HG02840 (cell line): ENCODE measurements around the gene RSPH1.

Experiments
- ATAC-seq: cut with Tn5 transposase; IDR thresholded peaks from one replicate; pipeline ENCODE4 v1.9.1; 2021; ENCODE audit warnings: mild to moderate bottlenecking, moderate library complexity, moderate number of reproducible peaks; ENCODE audit not compliant: unreplicated experiment, low FRiP score

Gene RSPH1

DNA sequence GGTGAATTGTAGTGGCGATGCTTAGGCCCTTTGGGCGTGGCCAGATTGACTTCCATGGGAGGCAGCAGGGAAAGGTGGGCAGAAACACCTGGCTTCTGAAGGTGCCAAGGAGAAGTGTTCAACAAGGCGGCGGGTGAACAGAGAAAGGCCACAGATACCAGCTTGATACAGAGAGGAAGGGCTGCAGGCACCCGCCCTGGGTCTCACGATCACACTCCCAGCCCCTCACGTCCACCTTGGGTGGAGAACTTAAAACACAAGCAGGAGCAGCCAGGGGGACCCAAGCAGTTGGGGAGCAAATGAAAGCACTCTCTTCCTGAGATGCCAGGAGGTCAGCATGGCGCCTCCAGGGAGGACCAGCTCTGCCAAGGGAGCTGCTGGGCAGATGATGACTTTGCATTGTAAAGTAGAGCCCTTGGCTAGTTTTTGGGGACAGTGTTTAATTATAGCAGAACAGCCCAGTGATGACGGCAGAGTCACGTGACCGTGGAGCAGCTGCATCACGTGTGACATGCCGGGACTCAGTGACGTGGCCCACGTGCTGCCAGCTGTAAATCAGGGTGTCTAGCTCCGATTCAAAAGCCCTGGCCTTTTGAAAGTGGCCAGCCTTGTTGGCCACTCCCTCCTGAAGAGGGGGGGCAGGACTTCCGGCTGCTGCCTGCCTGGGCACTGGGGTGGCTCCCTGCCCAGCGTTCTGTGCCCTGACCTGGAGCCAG is 36.6 kb upstream of the RSPH1 start:
- ATAC-seq, result no peak

DNA sequence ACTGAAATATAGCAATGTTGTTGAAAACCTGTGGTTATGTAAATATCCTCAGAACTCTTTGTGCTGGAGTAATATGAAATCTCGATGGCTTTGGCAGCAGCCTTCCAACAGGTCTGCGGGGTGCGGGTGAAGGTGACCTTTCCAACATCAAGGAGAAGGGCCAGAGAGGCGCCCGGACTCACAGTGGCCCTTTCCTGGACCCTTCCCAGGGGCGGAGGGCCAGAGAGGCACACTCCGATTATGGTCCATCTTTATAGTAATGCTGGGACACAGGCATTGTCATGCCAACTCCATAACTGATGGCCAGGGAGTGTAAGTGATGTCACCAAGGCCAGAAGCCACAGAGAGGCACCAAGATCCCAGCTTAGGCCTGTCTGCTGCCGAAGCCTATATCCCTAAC is 35.7 kb upstream of the RSPH1 start:
- no peak for ATAC-seq

DNA sequence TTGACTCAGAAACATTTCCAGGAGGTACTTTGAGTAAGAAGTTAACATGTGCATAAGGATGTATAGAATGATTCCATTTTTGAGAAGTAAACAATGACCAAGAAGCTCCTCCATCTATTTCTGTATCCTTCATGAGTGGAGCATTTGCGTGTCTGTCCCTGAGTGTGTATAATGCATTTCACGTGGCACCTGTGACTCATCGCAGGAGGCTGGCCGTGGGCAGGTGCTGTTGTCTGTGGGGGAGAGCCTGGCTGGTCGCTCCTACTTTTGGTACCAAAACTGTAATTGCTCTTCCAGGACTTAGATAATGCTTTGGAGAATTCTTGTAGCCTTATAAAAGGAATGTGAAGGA is 34.1 kb upstream of the RSPH1 start:
- no peak for ATAC-seq

DNA sequence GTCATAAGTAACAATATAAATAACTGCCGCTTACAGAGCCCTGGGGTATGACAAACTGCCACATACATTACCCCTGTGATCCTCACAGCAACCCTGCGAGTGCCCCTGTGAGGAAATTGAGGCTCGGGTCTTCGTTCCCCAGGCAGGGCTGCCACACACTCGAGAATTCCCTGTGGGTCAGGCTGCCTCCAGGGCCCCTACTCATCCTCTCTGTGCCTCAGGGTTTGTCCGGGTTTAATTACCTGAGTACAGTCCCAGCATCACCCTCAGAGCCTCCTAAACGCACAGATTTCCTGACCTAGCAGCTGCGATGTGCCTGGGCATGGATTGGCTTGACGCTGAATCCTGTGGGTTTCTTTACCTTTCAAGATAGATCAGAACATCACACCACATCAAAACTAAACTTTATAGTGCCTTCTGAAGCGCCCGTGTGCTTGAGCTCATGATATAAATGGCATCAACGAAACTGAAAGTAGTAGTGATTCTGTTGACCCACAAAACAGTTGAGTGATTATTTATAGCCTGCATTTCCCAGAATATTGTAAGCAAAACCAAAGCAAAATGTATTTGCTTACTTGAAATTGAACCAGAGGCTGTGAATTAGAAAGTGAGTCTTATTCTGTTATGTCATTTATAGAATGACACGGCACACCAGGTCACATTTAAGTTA is 31.6 kb upstream of the RSPH1 start:
- no peak for ATAC-seq

DNA sequence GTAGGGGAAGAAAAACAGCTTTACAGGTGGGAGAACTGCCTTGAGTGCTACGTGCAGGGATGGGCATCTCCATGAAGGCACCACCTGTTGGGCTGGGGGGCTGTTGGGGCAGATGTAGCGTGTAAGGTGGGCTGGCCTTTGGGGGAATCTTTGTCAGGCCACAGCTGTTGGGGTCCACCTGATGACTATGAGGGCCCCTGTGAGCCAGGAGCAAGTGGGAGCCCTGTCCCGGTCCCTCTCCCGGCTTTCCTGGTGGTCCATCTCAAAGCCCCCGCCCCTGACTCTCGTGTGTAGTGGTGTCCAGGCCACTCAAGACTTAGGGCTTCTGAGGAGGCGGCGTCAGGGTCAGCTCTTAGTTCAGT is 31.1 kb upstream of the RSPH1 start:
- ATAC-seq, result no peak

DNA sequence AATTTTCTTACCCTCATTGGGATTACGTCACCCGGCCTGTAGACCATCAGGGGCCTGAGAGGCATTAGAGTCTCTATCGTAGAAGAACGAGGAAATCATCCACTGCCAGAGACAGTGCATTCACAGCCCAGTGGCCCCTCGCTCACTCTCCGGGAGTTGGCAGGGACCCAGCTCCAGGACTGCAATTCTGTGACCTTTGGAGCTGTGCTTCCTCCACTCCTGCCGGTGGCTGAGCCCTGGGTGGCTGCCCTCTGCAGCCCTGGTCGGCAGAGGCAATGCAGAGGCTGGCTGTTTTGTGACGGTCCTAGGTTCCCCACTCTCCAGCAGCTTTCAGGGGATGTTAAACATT is 30.3 kb upstream of the RSPH1 start:
- no peak for ATAC-seq

DNA sequence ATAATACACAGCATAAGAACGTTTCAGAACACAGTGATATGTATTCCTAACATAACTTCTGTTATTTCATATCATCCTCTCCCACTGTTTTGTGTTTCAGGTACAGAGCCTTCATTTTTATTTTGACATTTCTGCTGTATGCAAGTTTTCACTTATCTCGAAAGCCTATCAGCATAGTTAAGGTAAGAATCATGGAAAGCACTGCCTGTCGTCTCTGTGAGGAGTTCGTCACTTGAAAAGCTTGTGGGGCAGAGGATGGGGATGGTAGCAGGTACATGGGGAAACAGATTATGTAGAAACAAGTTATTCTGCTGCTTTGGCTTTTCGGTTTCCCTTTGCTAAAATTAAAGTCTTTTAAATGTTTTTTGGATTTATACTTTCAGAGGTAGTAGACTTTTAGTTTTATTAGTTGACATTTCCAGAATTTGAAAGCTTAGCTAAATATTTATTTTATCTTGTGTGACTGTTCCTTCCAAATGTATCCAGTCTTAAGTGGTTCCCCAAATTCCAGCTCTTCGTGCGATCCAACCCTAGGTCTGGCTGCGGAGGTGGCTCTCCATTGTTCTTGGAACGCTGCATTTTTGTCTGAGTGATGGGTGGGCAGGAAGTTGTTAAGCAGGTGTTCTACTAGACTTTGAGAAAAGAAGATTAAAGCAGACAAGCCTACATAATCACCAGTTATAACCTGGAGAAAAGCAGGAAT is 29.8 kb upstream of the RSPH1 start:
- ATAC-seq, result no peak

DNA sequence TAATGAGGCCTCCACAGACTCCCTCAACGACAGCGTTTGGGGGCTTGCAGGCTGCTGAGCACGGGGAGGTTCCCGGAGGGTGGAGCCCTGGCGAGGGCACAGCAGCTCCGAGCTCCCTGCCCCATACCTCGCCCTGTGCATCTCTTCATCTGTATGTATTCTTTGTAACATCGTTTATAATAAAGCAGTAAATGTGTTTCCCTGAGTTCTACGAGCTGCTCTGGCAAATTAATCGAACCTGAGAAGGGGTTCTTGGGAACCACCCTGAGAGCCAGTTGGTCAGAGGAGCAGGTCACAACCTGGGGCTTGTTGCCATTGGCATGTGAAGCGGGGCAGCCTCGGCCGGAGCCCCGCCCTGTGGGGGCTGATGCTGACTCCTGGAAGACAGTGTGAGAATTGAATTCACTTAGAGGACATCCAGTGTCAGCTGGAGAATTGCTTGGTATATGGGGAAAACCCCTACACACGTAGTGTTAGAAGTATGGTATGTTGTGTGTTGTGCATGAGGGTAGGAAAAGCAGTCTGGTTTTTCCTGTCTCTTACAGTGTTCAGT is 29.1 kb upstream of the RSPH1 start:
- ATAC-seq, result peak; percentile 30

DNA sequence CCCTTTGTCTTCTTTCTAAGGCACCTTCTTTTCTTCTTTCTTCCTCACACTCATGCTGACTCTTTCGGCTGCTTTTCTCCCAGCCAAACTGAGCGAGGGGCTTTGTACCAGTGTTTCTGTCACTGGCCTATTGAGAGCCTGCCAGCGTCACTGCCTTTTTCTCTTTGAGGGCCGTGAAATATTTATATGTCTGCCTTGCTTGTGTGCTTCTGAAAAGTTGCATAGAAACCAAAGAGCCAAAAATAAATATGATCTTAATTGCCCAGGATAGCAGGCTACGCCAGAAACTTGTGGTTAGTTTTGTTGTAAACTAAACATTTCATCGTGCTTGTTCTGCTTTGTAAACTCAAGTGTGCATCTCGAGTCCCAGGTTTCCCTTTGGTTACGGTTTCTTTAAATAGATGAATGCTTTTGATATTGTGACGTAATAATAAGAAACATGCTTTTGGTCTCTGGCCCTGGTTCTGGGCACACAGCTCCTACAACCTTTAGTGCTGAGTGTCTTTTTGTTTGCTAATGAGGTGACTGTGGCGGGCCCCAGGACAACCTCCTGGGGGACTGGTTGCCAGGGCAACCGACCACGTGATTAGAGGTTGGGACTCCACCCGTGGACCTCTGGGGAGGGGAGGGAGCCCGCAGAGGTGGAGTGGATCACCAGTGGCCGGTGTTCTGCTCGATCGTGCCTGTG is 28.5 kb upstream of the RSPH1 start:
- peak; percentile 72 for ATAC-seq

DNA sequence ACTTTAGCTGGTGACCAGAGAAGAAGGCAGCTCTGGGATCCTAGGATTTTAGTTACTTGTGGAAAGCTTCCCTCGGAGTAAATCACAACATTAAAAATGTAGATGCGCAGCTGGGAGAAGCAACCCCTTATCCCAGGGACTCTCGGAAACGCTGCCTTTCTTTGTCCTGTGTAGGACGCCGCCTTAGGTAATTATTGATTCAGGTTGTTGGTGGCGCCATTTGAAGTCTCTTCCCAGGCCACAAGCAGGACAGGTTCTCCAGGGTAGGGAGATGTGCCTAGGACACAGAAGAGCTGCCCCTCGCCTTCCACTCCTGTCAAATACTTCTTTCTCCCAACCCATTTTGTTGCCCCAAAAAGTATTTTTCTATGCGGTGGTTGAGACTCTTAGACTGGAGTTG is 27.9 kb upstream of the RSPH1 start:
- ATAC-seq, result no peak

DNA sequence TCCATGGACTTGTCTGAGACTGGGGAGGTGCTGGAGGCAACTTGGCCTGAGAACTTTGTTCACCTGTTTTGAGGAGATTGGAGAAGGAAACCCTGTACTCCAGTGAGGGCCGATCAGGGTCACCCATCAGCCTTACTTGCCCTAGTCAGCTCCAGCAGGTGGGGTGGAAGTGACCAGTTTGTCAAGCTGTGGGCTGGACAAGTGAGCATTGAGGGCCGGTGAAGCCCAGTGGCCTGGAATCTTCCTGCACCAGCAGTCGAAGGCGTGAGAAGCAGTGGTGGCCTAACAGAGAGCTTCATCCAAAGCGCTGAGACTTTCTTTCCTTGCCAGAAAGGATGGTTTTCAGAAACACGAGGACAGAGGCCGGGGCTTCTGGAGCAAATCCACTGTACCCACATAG is 27.2 kb upstream of the RSPH1 start:
- ATAC-seq, result no peak

DNA sequence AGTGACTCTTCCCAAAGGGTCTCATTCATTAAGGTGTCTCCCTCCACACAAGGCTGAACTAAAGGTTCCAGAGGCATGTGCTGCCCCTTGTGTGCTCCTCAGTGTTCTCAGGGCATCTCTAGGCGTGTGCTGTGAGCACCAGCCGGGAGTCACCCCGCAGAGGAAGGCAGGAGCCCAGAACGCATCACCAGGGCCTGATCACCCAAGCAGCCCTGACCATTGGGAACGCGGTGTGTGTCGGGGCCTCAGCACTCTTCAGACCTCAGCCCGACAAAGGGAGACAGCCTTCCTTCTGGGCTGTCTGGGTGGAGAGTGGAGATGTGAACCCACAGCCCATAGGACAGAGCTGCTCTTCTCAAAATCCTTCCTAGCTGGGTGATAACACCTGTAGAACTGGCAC is 26.7 kb upstream of the RSPH1 start:
- no peak for ATAC-seq

DNA sequence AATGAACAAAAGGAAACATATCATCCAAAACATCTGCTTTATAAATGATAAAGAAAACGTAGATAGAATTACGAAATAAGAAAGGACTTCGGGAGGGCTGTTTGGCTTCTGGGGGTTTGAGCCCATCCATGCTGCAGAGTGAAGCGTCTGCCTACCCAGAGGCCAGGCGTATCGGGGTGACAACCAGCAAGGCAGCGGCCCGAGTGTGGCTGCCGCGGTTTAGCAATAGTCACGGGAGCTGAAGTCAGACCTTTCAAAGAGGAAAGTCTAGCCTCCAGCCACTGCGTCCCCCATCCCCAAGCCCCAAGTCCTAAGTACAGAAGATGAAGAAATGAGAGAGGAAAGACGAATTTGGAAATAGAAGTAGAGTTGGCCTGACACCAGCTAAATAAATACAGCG is 26.2 kb upstream of the RSPH1 start:
- no peak for ATAC-seq

DNA sequence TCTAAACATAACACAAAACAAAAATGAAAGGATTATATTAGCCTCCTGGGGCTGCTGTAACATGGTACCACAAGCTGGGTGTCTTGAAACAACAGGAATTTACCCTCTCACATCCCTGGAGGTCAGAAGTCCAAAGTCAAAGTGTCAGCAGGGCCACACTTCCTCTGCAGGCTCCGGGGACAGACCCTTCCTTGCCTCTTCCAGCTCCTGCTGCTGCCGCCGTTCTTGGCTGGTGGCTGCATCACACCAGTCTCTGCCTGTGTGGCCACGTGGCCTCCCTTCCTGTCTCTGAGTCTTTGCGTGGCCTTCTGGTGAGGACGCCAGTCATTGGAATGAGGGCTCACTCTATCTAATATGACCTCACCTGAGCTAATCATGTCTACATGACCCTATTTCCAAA is 25.8 kb upstream of the RSPH1 start:
- ATAC-seq, result no peak

DNA sequence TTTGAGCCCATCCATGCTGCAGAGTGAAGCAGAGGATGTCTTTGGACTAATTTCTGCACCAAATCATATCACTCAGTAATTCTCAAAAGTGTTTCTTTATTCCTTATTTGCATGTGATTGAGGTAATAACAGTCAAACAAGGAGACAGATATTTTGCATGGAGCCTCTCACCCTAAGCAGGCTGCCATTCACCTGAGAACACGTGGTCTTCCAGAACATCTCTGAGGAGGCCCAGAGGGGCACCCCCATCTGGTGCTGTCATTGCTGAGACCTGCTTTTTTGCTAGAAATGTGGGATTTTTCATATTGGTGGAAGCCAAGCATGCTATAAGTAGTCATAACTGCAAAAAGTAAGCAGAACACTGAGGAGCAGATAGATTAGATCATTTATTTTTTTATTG is 25.4 kb upstream of the RSPH1 start:
- ATAC-seq, result no peak

DNA sequence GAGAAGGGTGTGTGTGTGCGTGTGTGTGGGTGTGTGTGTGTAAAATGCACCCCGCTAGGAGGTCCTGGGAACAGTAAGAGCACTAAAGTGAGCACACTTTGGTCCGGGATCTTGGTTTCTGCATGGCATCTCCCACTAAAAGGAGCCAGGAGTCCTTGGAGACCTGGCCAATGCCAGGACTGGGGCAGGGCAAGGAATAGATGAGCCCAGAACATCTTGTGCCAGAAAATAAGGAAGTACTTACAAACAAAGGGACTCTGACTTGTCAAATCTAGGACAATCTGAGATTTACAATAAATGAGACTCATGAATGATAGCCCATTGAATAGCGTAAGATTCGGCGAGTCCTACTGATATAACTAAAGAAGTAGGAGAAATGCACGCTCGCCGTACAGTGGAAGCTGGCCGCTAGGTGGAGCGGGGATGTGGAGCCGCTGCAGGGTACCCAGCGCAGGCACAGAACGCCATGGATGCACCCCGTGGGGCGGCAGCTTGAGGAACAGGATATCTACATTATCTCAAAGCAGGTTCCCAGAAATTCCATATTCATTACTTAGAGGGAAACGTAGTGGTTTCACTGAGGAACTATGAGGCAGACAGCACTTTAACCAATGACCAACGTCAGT is 24.7 kb upstream of the RSPH1 start:
- ATAC-seq, result no peak

DNA sequence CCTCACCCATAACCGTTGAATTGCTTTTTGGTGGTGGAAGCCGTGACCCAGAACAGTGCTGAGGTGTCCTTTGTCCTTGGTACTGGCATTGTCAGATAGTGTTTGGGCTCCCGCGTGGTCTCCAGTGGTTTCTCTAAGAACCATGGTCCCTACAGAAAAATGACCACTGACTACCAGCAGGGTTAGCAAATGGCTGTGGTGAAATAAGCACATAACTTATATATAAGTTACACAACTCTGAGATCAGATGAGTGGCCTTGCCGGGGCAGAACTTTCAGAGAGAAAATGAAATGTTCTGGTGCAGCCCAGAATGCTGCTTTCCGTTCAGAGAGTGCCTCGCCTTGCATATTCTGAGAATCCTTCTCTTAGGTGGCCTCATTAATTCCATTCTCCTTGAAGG is 22.6 kb upstream of the RSPH1 start:
- no peak for ATAC-seq

DNA sequence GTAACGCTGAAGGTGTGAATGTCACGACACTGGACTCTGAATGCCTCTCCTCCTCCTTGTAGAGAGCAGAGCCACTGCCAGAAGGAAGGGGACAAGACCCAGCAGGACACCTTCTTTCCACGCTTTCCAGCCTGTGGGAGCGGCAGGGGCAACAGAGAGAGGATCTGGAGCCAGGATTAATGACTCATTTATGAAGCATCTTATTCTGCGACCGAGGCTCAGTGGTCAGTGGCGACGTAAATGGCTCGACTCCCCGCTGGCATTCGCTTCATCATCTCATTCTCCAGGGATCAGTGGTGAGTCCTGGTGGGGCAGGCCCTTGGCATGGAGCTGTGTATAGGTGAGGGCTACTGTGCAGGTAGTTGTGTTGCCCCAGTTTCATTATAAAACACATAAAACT is 22.2 kb upstream of the RSPH1 start:
- no peak for ATAC-seq

DNA sequence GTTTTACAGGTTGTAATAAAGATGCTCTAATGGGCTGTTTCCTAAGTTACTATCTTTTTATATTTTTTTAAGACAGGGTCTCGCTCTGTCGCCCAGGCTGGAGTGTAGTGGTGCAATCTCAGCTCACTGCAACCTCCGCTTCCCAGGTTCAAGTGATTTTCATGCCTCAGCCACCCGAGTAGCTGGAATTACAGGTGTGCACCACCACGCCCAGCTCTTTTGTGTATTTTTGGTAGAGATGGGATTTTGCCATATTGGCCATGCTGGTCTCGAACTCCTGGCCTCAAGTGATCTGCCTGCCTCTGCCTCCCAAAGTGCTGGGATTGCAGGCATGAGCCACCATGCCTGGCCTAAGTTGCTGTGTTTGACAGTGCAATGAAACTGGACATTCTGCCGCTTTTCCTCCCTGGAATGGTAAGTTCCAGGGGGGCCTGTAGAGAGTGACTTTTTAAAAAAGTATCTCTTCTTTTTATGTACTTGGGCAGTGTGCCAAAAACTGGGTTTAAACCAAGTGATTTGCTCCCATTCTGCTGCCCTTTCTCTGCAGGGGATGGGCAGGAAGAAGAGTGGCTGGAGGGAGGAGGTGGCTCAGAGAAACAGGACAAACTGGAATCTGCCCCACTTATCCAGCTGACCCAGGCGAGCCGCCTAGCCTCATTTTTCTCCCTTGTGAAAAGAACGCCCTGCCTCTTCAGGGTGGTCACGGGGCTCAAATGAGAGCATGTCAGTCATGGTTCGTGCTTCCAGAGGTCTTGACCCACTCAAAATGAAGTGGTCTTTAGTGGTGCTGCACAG is 19.9 kb upstream of the RSPH1 start:
- ATAC-seq, result no peak

DNA sequence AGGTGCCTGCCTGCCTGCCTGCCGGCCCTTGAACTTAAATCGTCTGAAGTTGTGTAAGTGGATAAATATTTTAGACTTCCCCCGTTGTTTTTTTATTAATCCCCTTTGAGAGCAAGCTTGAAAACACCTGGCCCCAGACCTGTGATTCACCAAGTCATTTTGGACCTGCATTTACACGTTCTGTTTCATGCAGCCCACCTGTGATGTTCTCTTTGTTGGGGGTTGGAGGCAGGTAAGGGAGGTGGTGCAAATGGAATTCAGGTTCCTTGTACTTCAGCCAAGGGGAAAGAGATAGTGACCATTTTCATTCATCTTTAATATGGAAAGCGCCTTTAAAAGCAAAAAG is 18.8 kb upstream of the RSPH1 start:
- no peak for ATAC-seq
